ENCODE measurements around the gene TTLL12. TPM values are rescaled to one million over a fixed set of nuclear protein-coding genes. Genes with fewer than 3 reads are reported as not detected.

Gene TTLL12
- 10 to 100 TPM; 34.3 to 75.0 TPM for total RNA-seq

DNA sequence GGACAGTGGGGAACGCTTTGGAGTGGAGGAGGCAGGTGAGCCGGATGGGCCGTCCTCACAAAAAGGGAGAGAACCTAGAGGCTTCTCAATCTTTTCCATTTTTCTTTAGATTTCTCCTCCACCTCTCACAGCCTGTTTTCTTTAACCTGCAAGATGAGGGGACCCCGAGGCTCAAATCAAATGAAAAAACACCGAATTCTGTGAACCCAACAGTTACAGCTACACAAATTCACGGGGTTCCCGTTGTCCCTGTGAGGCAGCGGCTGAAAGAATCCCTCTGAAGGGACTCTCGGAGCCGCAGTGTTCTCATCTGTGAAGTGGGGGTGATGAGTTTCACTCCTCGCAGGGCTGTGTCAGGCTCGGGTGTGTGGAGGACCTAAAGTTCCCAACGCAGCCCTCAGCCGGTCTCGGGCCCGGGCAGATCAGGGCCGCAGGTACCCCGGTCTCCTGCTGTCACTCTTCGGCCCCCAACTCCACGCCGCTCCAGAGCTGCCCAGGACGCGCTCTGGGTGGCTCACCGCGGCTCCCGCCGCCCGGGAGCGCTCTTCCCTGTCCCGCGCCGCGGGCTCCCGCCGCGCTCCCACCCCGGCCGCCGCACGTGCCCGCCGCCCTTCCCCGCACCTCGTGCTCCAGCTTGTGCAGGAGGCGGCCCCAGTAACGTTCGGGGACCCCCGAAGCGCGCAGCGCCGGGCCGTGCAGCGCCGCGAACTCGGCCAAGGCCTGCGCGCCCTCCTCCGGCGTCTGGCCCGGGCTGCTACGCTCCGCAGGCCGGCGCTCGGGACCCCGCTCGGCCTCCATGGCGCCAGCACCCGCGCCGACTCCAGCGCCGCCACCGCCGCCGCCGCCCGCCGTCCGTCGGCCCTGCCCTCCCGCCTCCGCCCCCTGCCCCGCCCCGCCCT lies at the start of gene TTLL12:
TTLL12 (minus strand) TSS at position 863 of the 899 bp plus-strand sequence; CDS start at position 798, 65 bp downstream.
- peak; percentile 50 to 56 for ATAC-seq
- DNase-seq (ENCODE audit: low spot score in 2 of 2), result peak; percentile 50 to 70
- H3K27ac Mint-ChIP-seq, result peak within 1 kb of the TSS; percentile 88 to 89
- peaks cover 0 to 13% of the 10 kb centered on the region in 2 donors for H3K9me3 Mint-ChIP-seq
- peaks cover 14 to 18% of the 10 kb centered on the region in 2 donors for H3K36me3 Mint-ChIP-seq

DNA sequence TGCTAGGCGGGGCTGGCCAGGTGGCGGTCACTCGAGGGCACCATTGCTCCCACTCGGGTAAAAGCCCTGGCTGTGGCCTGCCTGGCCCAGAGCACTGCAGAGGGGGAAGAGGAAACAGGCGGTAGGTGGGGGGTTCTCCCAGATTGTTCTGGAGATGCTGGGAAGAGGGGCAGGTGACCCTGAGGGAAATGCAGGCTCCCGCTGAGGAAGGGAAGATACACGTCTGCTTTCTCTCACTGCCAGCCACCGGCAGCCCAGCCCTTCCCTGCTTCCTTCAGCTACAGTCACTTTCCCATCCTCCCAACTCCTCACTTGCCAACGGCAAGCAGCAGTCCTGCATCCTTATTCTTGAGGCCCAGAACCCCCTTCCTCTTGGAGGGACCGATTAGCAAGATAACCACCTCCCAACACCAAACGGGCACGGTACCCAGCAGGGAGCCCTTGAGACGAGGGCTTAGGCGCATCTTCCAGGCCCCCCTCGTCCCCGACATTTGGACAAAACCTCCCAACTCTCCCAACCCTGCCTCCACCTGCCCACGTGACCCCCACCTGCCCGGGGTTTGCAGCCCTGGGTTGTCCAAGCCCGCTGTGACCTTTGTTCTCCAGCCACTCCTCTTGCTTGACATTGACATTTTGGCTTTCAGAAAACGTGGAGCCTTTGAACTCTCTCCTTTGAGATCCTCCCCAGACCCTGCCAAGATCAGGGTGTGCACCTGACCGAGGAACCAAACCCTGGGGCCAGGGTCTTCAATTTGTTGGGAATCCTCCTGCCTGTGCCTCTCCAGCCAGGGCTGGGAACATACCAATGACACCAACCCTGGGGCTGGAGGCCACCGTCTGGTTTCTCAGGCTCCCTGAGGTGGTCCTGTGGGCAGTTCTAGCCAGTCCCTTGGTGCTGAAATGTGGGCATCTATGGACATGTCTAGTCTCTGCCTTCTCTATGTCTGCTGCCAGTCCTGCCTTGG lies 48.8 kb upstream of the TTLL12 start:
- Mint-ChIP-seq H3K27ac (no peak overlapping the region), H3K9me3 (no peaks in the 10 kb centered on the region), H3K36me3 (no peaks in the 10 kb centered on the region)
- DNase-seq (ENCODE audit: low spot score in 2 of 2), result no peak
- ATAC-seq, result no peak

GRCh38 chr22:43234264-43234988 lies 47.5 kb upstream of the TTLL12 start:
- no peak overlapping the region for H3K27ac Mint-ChIP-seq
- H3K9me3 Mint-ChIP-seq, result no peaks in the 10 kb centered on the region
- DNase-seq (ENCODE audit: low spot score in 2 of 2), result no peak
- ATAC-seq, result no peak
- no peaks in the 10 kb centered on the region for H3K36me3 Mint-ChIP-seq

DNA sequence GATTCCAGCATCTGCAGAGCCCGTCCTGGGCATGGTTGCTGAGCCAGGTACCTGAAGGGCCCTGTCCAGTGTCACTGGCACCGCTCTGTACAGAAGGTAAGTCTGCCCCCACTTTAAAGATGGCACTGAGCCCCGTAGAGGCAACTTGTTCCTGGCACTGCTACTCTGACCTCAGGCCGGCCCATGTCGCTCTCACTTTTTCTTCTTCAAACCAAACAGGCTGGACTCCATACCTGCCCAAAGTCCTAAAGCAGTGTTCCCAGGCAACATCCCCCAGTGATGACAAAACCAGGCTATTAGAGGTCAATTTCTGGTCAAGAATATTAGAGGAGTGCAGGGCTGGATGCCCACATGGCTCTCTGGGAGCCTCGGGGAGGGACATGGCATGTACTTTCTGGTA lies 46.6 kb upstream of the TTLL12 start:
- Mint-ChIP-seq H3K36me3 (no peaks in the 10 kb centered on the region), H3K9me3 (no peaks in the 10 kb centered on the region), H3K27ac (peak overlapping the region in 1 of 2 donors; percentile 10)
- DNase-seq (ENCODE audit: low spot score in 2 of 2) (no peak), ATAC-seq (no peak)

- Mint-ChIP-seq H3K27ac (peak overlapping the region; percentile 10 to 74), H3K9me3 (no peaks in the 10 kb centered on the region), H3K36me3 (no peaks in the 10 kb centered on the region)
- ATAC-seq, result no peak
- no peak for DNase-seq (ENCODE audit: low spot score in 2 of 2)
Observed at GRCh38 chr22:43232445-43232844, 45.5 kb upstream of the TTLL12 start.

DNA sequence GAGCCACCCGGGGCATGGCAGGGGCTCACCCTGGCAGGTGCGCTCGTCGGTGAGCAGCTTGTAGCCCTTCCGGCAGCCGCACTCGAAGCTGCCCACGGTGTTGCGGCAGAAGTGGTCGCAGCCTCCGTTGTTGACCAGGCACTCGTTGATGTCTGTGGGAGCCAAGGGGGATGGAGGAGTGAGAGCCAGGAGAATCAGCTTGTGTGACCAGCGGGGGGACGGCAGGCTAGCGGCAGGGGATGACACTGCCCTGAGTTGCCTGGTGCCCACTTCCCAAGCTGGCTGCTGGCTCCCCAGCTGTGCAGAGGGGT lies 44.7 kb upstream of the TTLL12 start:
- ATAC-seq (no peak), DNase-seq (ENCODE audit: low spot score in 2 of 2) (no peak)
- Mint-ChIP-seq H3K27ac (peak overlapping the region in 1 of 2 donors; percentile 63), H3K9me3 (no peaks in the 10 kb centered on the region), H3K36me3 (no peaks in the 10 kb centered on the region)

GRCh38 chr22:43230971-43231723 lies 44.2 kb upstream of the TTLL12 start:
- Mint-ChIP-seq H3K27ac (peak overlapping the region; percentile 44 to 63), H3K9me3 (no peaks in the 10 kb centered on the region), H3K36me3 (no peaks in the 10 kb centered on the region)
- peak; percentile 73 to 75 for ATAC-seq
- DNase-seq (ENCODE audit: low spot score in 2 of 2), result peak; percentile 67 to 78

GRCh38 chr22:43230571-43230970 lies 43.6 kb upstream of the TTLL12 start:
- no peak for DNase-seq (ENCODE audit: low spot score in 2 of 2)

DNA sequence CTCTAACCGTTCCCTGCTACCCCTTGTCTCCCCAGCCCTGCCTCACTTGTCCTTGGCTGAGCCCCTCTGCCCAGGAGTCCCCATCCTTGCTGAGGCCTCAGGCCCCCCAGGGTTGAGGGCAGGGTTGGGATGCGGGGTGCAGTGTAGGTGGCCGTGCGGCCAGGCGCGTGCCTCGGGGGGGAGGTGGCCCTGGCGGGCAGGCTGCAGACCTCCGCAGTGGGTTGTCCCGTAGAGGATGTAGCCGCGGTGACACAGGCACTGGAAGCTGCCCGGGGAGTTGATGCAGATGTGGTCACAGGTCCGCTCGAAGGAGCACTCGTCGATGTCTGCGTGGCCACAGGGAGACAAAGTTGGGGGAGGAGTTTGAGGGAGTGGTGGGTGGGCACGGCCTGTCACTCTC lies 41.9 kb upstream of the TTLL12 start:
- no peaks in the 10 kb centered on the region for H3K9me3 Mint-ChIP-seq
- ATAC-seq (no peak), DNase-seq (ENCODE audit: low spot score in 2 of 2) (no peak)
- peak overlapping the region in 1 of 2 donors; percentile 19 for H3K27ac Mint-ChIP-seq
- no peaks in the 10 kb centered on the region for H3K36me3 Mint-ChIP-seq

More at GRCh38 chr22:43230571-43230970, 43.6 kb upstream of the TTLL12 start:
- peak in 1 of 2 donors; percentile 4 for ATAC-seq
- no peaks in the 10 kb centered on the region for H3K36me3 Mint-ChIP-seq
- peak overlapping the region in 1 of 2 donors; percentile 63 for H3K27ac Mint-ChIP-seq
- H3K9me3 Mint-ChIP-seq, result no peaks in the 10 kb centered on the region

DNA sequence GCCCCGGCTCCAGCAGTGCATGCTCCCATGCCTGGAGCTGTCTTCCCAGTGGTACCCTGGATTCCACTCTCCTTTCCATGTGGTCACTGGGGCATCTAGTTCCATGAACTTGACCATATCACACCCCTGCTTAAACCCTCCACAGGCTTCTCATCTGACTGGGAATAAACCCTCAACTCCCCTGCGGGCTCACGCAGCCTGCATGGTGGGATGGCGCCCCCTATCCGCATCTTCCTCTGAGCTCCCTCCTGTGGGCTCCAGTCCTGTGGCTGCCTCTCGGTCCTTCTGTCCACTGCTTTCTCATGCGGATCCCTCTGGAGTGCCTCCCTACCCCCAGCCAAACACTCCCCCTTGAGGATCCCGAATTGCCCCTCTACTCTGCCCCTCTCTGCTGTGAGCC lies 41.4 kb upstream of the TTLL12 start:
- Mint-ChIP-seq H3K27ac (peak overlapping the region in 1 of 2 donors; percentile 19), H3K9me3 (no peaks in the 10 kb centered on the region), H3K36me3 (no peaks in the 10 kb centered on the region)
- ATAC-seq, result no peak
- peak in 1 of 2 donors; percentile 37 for DNase-seq (ENCODE audit: low spot score in 2 of 2)

DNA sequence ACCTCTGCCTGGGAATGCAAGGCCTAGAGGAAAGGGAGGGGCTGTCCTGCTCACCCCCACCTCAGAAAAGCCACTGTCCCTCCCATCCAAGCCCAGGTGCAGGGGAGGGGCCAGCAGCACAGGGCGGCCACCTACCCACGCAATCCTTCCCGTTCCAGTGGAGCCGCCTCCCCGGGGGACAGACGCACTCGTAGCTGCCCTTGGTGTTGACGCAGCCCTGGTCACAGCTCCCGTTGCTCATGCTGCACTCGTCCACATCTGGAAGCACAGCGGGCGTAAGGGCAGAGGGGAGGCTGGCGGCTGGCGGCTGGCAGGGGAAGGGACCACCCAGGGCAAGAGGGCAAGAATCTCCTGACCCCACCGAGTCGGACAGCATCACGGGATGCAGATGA lies 40.3 kb upstream of the TTLL12 start:
- H3K9me3 Mint-ChIP-seq, result no peaks in the 10 kb centered on the region
- DNase-seq (ENCODE audit: low spot score in 2 of 2), result no peak
- H3K36me3 Mint-ChIP-seq, result no peaks in the 10 kb centered on the region
- ATAC-seq, result no peak
- H3K27ac Mint-ChIP-seq, result peak overlapping the region in 1 of 2 donors; percentile 16

DNA sequence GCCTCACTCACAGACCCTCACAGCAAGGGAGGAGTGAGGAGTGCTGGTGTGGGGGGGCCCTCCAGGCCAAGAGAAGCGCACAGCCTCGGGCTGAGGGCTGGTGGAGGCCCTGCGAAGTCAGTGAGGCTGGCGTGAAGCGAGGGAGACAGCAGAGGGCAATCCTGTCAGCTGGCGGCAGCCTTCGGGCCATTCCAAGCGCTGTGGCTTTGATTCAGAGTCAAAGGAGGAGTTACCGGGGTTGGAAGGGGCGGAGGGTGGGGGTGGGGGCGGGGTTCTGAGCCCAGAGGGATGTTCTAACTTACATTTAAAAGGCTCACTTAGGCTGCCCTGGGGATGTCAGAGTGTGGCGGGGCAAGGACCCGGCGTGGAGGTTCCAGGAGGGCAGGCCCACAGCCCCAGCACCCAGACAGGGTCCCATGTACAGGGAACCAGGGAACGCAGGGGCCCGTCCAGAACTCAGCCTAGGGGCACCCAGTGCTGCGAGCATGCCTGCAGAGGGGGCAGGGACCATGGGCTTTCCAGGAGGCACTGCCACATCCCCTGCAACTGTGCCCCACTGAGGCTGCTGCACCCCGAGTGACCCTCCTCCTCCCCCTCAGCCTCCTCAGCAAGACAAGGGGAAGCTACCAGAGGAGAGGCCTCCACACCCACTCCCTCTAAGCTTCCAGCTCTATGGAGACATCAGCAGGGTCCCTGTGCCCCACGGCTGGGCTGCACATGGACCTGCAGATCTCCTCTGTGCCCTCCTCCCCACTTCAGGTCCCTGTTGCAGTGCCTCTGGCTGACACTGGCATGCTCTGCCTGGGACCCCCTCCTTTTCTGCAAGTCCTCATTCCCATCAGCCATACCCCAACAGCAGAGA lies 39.7 kb upstream of the TTLL12 start:
- DNase-seq (ENCODE audit: low spot score in 2 of 2), result no peak
- Mint-ChIP-seq H3K27ac (peak overlapping the region in 1 of 2 donors; percentile 16), H3K36me3 (no peaks in the 10 kb centered on the region)

GRCh38 chr22:43225609-43226008 lies 38.7 kb upstream of the TTLL12 start:
- ATAC-seq (no peak), DNase-seq (ENCODE audit: low spot score in 2 of 2) (no peak)
- H3K9me3 Mint-ChIP-seq, result no peaks in the 10 kb centered on the region
- no peaks in the 10 kb centered on the region for H3K36me3 Mint-ChIP-seq
- H3K27ac Mint-ChIP-seq, result no peak overlapping the region

More for the DNA sequence above, 39.7 kb upstream of the TTLL12 start:
- H3K9me3 Mint-ChIP-seq, result no peaks in the 10 kb centered on the region
- no peak for ATAC-seq

GRCh38 chr22:43222987-43223386 lies 36.1 kb upstream of the TTLL12 start:
- no peaks in the 10 kb centered on the region for H3K36me3 Mint-ChIP-seq
- no peak overlapping the region for H3K27ac Mint-ChIP-seq
- DNase-seq (ENCODE audit: low spot score in 2 of 2), result no peak
- no peak for ATAC-seq
- no peaks in the 10 kb centered on the region for H3K9me3 Mint-ChIP-seq

GRCh38 chr22:43222262-43222661 lies 35.3 kb upstream of the TTLL12 start:
- no peaks in the 10 kb centered on the region for H3K36me3 Mint-ChIP-seq
- H3K27ac Mint-ChIP-seq, result no peak overlapping the region
- DNase-seq (ENCODE audit: low spot score in 2 of 2) (no peak), ATAC-seq (no peak)
- no peaks in the 10 kb centered on the region for H3K9me3 Mint-ChIP-seq

Data from activated naive CD4-positive, alpha-beta T cell treated with anti-CD3 and anti-CD28 coated beads, Interleukin-2, amount 50 U/mL, for 72 hours (primary cell).